Brain microvascular endothelial cell (primary cell): ENCODE data around the gene RCOR2.

Experiments
- DNase-seq: peaks from one replicate; pipeline ENCODE4 v3.0.0-alpha.2; 2020
- H3K27ac ChIP-seq: fragments of 250-450 bp; sonication (Bioruptor Pico); 2 replicates; pipeline ENCODE4 v1.5.1; 2020; ENCODE audit warnings: mild to moderate bottlenecking, moderate library complexity
- H3K27me3 ChIP-seq: fragments of 250-450 bp; sonication (Bioruptor Pico); replicated peaks from 2 replicates; pipeline ENCODE4 v1.5.1; 2020; ENCODE audit warnings: mild to moderate bottlenecking
- H3K36me3 ChIP-seq: fragments of 250-450 bp; sonication (Bioruptor Pico); replicated peaks from 2 replicates; pipeline ENCODE4 v1.5.1; 2020; ENCODE audit warnings: mild to moderate bottlenecking
- H3K4me3 ChIP-seq: 2 replicates; pipeline ENCODE4 v1.5.1; 2011; ENCODE audit warnings: low read depth, mild to moderate bottlenecking, control low read depth, low read length, moderate library complexity
- in situ Hi-C: cut with HindIII; loops from 2 replicates; pipeline ENCODE4 v1.10.0; 2017; ENCODE audit warnings: low sequenced_read_pairs, low pct_ligation_motif_present
- TF ChIP-seq, protein P1 (sequence below): IDR thresholded peaks from 2 replicates; pipeline ENCODE4 v1.5.1; 2011; ENCODE audit warnings: low read depth, mild to moderate bottlenecking, moderate library complexity, low read length, control low read depth, inconsistent platforms; ENCODE audit errors: missing control alignments

RCOR2 gene

DNA sequence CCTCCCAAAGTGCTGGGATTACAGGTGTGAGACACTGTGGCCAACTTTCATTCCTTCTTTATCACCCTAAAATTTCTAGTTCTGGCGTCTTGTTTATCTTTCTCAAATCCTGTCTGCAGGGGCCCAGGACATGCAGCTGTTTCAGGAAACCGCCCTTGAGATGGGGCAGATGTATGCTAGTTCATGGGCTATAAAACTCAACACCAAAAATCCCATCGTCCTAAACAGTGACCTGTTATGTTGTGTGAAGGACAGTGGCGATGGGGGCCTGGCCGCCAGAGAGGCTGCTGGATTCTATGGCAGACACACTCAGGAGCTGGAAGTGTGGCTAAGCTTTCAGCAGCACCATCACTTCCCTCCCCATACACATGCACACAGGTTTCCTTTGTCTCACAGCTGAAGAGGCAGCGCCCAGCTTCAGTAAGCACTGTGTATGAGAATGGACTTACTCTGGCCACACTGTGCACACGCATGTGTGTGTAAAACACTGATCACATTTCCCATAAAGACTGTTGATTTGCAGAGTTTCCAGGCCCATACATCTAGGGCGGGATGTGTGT lies 41.4 kb downstream of the RCOR2 start:
- in situ Hi-C loops = no loop called here
- Histone ChIP-seq H3K4me3 (no peak overlapping the region), H3K27me3 (no peaks in the 10 kb centered on the region), H3K27ac (no peak overlapping the region), H3K36me3 (no peaks in the 10 kb centered on the region)
- TF ChIP-seq, protein P1, sequence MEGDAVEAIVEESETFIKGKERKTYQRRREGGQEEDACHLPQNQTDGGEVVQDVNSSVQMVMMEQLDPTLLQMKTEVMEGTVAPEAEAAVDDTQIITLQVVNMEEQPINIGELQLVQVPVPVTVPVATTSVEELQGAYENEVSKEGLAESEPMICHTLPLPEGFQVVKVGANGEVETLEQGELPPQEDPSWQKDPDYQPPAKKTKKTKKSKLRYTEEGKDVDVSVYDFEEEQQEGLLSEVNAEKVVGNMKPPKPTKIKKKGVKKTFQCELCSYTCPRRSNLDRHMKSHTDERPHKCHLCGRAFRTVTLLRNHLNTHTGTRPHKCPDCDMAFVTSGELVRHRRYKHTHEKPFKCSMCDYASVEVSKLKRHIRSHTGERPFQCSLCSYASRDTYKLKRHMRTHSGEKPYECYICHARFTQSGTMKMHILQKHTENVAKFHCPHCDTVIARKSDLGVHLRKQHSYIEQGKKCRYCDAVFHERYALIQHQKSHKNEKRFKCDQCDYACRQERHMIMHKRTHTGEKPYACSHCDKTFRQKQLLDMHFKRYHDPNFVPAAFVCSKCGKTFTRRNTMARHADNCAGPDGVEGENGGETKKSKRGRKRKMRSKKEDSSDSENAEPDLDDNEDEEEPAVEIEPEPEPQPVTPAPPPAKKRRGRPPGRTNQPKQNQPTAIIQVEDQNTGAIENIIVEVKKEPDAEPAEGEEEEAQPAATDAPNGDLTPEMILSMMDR = no peak
- no peak for DNase-seq

DNA sequence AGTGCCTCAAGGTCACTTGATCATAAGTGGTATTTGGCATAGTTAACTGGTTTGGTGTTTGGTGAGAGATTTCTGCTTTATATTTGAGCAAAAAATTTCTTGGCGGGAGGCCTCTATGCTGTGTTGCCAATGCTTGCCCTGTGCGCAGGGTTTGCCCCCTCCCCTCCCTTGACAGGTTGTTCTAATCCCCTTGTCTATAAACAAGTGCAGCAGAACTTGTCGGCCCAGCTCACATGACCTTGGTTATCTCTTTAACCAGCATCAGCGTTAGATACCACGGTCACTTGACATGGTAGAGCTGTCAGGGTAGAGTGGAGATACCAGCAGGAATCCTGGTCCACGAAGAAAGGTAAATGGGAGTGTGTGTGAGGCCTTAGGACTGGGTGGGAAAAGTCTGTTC lies 42.5 kb downstream of the RCOR2 start:
- DNase-seq = no peak
- in situ Hi-C loops = no loop called here
- no peaks in the 10 kb centered on the region for H3K27me3 ChIP-seq
- no peak overlapping the region for H3K27ac ChIP-seq
- no peak overlapping the region for H3K4me3 ChIP-seq
- TF ChIP-seq, protein P1 = no peak
- no peaks in the 10 kb centered on the region for H3K36me3 ChIP-seq

DNA sequence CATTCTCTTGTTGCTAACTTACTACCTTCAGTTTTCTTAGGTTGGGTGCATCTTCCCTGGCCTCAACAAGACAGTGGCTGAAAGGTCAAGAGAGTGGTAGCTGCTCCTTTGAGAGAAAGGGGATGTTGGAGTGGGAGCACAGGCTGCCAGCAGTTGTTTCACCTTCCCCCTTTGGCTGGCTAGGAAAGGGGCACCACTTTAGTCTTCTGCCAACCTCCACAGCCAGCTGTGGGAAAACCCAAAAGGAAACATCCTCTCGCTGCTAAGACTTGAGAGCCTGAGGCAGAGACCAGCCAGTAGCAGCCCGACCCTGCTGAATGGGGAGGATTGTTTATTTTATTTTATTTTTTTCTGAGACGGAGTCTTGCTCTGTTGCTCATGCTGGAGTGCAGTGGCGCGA lies 43.7 kb downstream of the RCOR2 start:
- no peak overlapping the region for H3K4me3 ChIP-seq
- H3K36me3 ChIP-seq = no peaks in the 10 kb centered on the region
- TF ChIP-seq, protein P1 = no peak
- H3K27me3 ChIP-seq = no peaks in the 10 kb centered on the region
- H3K27ac ChIP-seq = no peak overlapping the region
- no peak for DNase-seq
- in situ Hi-C loops = no loop called here

DNA sequence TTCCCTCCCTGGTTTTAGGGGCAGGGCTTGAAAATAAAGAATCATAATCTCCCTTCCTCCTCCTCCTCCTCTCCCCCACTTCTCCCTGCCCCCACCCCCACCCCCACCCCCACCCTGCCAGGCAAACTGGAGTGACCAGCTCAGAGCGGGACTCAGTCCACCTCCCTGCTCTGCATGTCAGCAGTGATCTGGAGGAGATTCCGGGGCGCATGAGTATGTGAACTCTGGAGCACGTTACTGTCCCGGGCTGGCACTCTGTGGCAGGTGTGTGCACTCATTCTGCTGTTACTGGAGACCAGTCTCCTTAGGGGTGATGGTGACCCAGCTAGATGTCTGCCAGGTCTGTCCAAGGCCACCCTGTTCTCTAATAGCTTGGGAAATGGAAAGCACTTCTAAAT lies 44.2 kb downstream of the RCOR2 start:
- H3K27ac ChIP-seq = no peak overlapping the region
- no peaks in the 10 kb centered on the region for H3K27me3 ChIP-seq
- DNase-seq = no peak
- no peak overlapping the region for H3K4me3 ChIP-seq
- TF ChIP-seq, protein P1 = no peak
- in situ Hi-C loops = no loop called here
- H3K36me3 ChIP-seq = no peaks in the 10 kb centered on the region

DNA sequence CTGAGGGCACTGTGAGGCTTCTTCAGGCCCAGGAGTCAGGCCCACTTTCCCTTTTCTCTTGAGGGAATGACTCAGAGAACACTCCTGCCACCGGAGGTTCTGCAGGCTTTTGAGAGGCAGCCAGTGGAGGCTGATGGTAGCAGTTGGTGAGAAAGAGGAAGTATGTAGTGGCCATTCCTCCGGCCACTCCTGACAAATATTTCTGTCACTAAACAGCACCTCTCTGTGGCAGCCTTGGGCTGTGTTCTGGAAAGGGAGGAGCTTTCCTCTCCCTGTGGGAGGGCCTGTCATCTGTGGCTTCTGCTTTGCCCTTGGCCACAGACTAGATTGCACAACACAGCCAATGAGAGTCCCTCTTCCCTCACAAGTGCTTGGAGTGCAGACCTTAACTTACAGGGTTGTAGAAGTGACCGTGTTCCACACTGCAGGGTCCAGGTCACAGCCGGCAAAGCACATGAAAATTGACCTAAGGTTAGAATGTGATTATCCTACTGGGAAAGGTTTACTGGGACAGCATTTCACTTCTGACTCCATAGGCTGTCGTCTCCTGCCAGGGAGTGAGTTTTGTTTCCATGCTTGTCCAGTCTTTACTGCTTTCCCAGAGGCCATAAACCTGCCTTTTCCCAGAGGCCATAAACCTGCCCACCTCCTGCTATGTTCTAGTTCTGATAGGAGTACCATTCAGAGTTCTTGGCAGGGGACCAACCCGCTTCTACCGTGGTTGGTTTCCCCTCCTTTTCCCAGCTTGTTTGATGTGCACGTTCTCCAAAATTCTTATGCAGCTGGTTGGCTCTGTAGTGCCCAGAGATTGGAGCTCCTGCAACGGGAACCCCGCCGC lies 44.8 kb downstream of the RCOR2 start:
- no peak overlapping the region for H3K4me3 ChIP-seq

More for the DNA sequence above, 44.8 kb downstream of the RCOR2 start:
- Histone ChIP-seq H3K36me3 (no peaks in the 10 kb centered on the region), H3K27ac (no peak overlapping the region), H3K27me3 (no peaks in the 10 kb centered on the region)
- TF ChIP-seq, protein P1 = peak; percentile 62
- DNase-seq = peak; percentile 87
- in situ Hi-C loops = no loop called here
